Activated naive CD8-positive, alpha-beta T cell (primary cell): ENCODE measurements around the gene PXDN.
"Not testable (repeated sequence)": the region's sequence is repeated elsewhere in the genome, so short reads cannot be mapped to it uniquely, and the experiment has no call there.

Experiments used
- H3K27ac Mint-ChIP-seq: one replicate; pipeline ENCODE4 v1.8.0; 2021; ENCODE audit warnings: mixed read lengths
- H3K27me3 Mint-ChIP-seq: one replicate; pipeline ENCODE4 v1.8.0; 2021; ENCODE audit warnings: mixed read lengths
- H3K36me3 Mint-ChIP-seq: one replicate; pipeline ENCODE4 v1.8.0; 2021; ENCODE audit warnings: mixed read lengths
- H3K4me1 Mint-ChIP-seq: one replicate; pipeline ENCODE4 v1.8.0; 2021; ENCODE audit warnings: low read depth, mixed read lengths
- H3K4me3 Mint-ChIP-seq: one replicate; pipeline ENCODE4 v1.8.0; 2021; ENCODE audit warnings: mild to moderate bottlenecking, mixed read lengths
- H3K9me3 Mint-ChIP-seq: one replicate; pipeline ENCODE4 v1.8.0; 2021; ENCODE audit warnings: low read depth, mixed read lengths

PXDN gene

GRCh38 chr2:1715184-1716013 is 28.9 kb downstream of the PXDN start:
- H3K27ac Mint-ChIP-seq = no peak overlapping the region
- H3K4me1 Mint-ChIP-seq = no peaks in the 10 kb centered on the region
- peaks cover 1% of the 10 kb centered on the region for H3K27me3 Mint-ChIP-seq
- no peaks in the 10 kb centered on the region for H3K36me3 Mint-ChIP-seq
- no peaks in the 10 kb centered on the region for H3K9me3 Mint-ChIP-seq
- H3K4me3 Mint-ChIP-seq = no peak overlapping the region

- H3K9me3 Mint-ChIP-seq = no peaks in the 10 kb centered on the region
- H3K4me3 Mint-ChIP-seq = no peak overlapping the region
- H3K4me1 Mint-ChIP-seq = no peaks in the 10 kb centered on the region
- peaks cover 1% of the 10 kb centered on the region for H3K27me3 Mint-ChIP-seq
- H3K27ac Mint-ChIP-seq = no peak overlapping the region
- H3K36me3 Mint-ChIP-seq = no peaks in the 10 kb centered on the region
Observed at GRCh38 chr2:1714291-1715064, 29.8 kb downstream of the PXDN start.

DNA sequence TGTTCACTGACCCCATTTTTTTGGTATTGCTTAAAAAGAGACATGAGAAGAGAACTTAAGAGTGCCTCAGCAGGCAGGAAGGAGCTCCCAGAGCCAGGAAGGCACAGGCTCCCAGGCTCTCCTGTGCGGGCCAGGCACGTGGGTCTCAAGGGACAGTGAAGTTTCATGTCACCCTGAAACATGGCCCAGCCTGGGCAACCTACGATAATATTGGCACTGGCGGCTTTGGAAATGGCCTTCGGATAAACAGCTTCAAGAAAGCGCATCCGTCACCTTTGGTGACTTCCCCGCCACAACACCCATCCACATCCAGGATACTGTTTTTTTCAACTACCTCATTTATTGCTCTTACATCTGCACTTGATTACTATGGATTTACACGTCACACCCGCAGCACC is 30.5 kb downstream of the PXDN start:
- Mint-ChIP-seq H3K4me1 (no peaks in the 10 kb centered on the region), H3K27ac (no peak overlapping the region), H3K36me3 (no peaks in the 10 kb centered on the region), H3K27me3 (peaks cover 1% of the 10 kb centered on the region), H3K4me3 (no peak overlapping the region), H3K9me3 (no peaks in the 10 kb centered on the region)

GRCh38 chr2:1713142-1713838 is 31.0 kb downstream of the PXDN start:
- H3K4me3 Mint-ChIP-seq = no peak overlapping the region
- peaks cover 1% of the 10 kb centered on the region for H3K27me3 Mint-ChIP-seq
- H3K4me1 Mint-ChIP-seq = no peaks in the 10 kb centered on the region
- no peaks in the 10 kb centered on the region for H3K9me3 Mint-ChIP-seq
- H3K36me3 Mint-ChIP-seq = no peaks in the 10 kb centered on the region
- no peak overlapping the region for H3K27ac Mint-ChIP-seq

DNA sequence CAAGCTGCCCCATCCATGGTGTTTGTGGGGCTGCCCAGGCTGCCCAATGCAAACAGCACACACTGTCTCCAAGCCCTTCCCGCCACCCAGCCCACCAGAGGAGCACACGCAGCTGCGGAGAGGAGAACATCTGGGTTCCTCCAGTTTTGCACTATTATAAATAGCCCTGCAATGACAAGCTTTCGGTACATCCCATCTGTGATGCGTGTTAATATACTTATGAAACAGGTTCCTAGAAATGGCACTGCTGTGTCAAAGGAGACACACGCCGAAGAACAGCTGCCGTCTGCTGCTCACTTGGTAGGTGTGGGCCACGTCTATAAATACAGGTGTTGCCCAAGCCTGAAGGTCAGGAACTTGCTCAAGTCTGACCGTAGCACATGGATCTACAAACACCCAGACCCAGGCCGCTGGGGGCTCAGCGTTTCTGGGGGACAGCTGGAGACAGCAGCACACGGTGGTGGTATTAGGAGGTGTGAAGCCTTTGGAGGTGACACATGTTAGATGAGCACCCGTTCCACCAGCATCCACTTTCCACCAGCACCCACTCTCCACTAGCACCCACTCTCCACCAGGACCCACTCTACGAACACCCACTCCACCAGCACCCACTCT is 34.3 kb downstream of the PXDN start:
- no peaks in the 10 kb centered on the region for H3K9me3 Mint-ChIP-seq
- H3K36me3 Mint-ChIP-seq = no peaks in the 10 kb centered on the region
- H3K27ac Mint-ChIP-seq = no peak overlapping the region
- H3K4me3 Mint-ChIP-seq = no peak overlapping the region
- H3K4me1 Mint-ChIP-seq = peaks cover 2% of the 10 kb centered on the region
- peaks cover 1% of the 10 kb centered on the region for H3K27me3 Mint-ChIP-seq

DNA sequence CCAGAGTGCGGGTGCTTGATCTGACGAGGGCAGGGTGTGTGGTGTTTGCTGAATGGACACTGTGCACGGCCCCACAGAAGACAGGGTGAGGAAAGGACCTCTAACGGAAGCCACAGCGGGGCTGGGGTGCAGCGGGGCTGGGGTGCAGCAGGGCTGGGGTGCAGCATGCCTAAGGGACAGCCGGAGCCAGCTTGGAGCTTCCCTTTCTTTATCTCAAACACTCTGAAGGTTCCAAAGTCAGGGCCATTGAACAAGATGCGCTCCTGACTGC is 35.0 kb downstream of the PXDN start:
- no peak overlapping the region for H3K27ac Mint-ChIP-seq
- H3K36me3 Mint-ChIP-seq = no peaks in the 10 kb centered on the region
- peaks cover 2% of the 10 kb centered on the region for H3K4me1 Mint-ChIP-seq
- H3K9me3 Mint-ChIP-seq = no peaks in the 10 kb centered on the region
- H3K27me3 Mint-ChIP-seq = peaks cover 1% of the 10 kb centered on the region
- no peak overlapping the region for H3K4me3 Mint-ChIP-seq

DNA sequence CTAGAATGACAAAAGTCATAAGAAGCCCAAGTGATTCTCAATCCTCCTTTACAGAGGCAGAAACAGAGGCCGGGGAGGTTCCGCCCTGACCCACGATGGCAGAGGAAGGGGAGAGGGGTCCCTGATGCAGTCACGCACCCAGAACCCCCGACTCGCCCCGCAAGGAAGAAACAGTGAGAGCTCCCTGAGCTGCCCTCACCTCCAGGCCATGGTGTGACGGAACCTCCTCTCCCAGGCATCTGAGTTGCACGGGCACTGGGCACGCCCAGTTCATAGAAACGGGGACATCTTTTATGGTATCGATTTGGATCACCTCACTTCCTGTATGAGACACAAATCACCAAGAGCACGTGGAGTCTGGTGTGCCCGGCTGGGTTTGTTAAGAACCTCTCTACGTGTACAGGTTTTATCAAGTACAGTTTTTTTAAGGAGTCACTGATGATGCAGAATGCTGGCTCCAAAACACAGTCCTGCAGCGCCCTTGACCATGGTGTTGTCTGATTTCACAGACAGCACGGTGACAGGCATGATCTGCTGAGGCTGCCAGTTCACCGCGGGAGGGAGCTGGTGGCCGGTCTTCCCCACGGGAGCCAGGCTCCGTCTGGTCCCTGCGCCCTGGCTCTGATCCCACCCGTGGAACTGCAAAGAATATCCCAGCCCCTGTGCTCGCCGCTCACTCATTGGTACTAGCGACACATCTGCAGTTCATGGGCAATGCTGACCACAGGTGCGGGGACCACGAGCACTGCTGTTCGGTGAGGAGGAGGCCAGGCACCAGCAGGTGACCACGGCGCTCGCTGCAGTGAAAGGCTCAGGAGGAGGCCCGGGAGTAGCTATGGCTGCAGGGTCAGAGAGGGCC is 35.6 kb downstream of the PXDN start:
- H3K27ac Mint-ChIP-seq = no peak overlapping the region
- no peaks in the 10 kb centered on the region for H3K9me3 Mint-ChIP-seq
- H3K4me1 Mint-ChIP-seq = peaks cover 2% of the 10 kb centered on the region
- no peak overlapping the region for H3K4me3 Mint-ChIP-seq
- H3K36me3 Mint-ChIP-seq = no peaks in the 10 kb centered on the region
- no peaks in the 10 kb centered on the region for H3K27me3 Mint-ChIP-seq

DNA sequence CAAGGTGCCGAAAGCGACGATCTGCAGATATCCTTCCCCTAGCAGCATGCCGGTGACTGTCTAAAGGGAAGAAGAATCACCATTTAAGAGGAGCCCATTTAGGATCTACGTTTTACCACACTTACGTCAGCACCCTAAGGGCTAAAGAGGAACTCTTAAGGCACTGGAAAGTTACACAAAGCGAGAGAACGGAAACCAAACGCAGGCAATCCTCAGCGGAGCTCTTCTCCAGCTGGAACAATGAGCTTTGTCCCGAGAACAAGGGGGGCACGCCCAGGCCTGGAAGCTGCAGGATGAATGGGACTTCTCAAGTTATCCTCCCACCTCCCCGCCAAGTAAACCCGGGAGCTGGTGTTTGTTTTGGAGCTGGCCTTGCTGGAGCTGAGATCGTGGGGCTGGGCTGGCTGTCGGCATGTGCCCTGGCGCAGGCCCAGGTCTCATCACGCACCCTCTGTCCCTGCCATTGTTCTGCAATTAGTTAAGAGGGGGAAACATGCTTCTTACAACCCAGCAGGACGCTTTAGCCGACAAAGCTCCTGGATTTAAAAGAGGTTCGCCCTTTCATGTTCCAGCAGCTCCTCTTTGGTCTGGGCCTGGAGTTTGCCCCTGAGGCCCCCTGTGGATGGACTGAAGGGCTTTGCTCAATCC is 36.4 kb downstream of the PXDN start:
- no peak overlapping the region for H3K4me3 Mint-ChIP-seq

GRCh38 chr2:1706089-1706841 is 38.0 kb downstream of the PXDN start:
- not testable (repeated sequence) for H3K27me3 Mint-ChIP-seq, H3K27ac Mint-ChIP-seq, H3K4me1 Mint-ChIP-seq, H3K9me3 Mint-ChIP-seq, H3K36me3 Mint-ChIP-seq, H3K4me3 Mint-ChIP-seq

More for the DNA sequence above, 36.4 kb downstream of the PXDN start:
- Mint-ChIP-seq H3K36me3 (no peaks in the 10 kb centered on the region), H3K27me3 (no peaks in the 10 kb centered on the region), H3K27ac (no peak overlapping the region), H3K9me3 (no peaks in the 10 kb centered on the region), H3K4me1 (peaks cover 2% of the 10 kb centered on the region)

GRCh38 chr2:1705557-1706076 is 38.7 kb downstream of the PXDN start:
- Mint-ChIP-seq H3K27me3 (peaks cover 1% of the 10 kb centered on the region), H3K9me3 (no peaks in the 10 kb centered on the region), H3K4me3 (no peak overlapping the region), H3K27ac (no peak overlapping the region), H3K36me3 (no peaks in the 10 kb centered on the region), H3K4me1 (peaks cover 2% of the 10 kb centered on the region)

DNA sequence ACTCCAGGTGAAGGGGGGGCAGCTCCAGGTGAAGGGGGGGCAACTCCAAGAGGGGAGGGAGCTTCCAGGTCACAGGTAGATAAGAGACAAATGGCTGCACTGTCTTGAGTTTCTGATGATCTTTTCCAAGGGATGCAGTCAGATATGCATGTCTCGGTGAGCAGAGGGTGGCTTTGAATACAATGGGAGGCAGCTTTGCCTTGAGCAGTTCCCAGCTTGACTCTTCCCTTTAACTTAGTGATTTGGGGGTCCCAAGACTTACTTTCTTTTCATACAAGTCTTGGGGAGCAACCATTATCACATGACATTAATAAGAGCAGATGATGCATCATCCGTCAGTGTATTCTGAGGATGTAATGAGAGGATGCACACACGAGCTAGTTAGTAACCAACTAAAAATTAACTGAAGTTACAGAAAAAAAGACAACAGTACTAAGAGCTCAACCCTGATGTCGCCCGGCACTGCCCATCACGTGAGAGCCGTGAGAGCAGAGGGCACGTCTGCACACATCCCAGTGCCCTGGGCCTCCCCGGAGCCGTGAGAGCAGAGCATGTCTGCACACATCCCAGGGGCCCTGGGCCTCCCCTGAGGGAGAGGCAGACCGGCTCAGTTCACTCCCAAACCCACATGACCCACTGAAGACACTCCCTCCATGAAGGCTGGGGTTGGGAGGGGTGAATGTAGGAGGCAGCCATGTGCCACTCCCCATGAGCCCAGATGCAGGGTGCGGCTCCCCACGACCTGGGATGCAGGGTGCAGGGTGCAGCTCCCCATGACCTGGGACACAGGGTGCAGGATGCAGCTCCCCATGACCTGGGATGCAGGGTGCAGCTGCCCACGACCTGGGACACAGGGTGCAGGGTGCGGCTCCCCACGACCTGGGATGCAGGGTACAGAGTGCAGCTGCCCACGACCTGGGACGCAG is 39.4 kb downstream of the PXDN start:
- Mint-ChIP-seq H3K27me3 (peaks cover 1% of the 10 kb centered on the region), H3K9me3 (no peaks in the 10 kb centered on the region), H3K4me1 (peaks cover 2% of the 10 kb centered on the region), H3K4me3 (no peak overlapping the region), H3K27ac (no peak overlapping the region), H3K36me3 (no peaks in the 10 kb centered on the region)

DNA sequence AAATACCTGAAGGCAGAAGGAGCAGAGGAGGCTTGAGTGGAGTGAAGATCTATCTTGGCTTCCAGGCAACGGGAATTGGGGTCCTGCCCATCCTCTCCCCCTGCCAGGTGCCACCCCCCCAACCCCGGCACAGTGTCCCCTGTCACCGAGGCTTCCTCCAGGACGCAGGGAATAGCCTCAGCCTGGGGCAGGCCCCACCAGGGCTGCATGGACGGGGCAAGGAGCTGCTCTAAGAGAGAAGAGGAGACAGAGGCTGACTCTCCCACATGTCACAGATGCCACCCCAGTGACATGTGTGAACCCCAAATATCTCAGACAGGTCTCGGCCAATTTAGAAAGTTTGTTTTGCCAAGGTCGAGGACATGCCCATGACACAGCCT is 42.1 kb downstream of the PXDN start:
- Mint-ChIP-seq H3K9me3 (no peaks in the 10 kb centered on the region), H3K4me3 (no peak overlapping the region), H3K27me3 (peaks cover 1% of the 10 kb centered on the region), H3K4me1 (no peaks in the 10 kb centered on the region), H3K27ac (no peak overlapping the region), H3K36me3 (no peaks in the 10 kb centered on the region)
